Ishikawa (cell line): ENCODE results near the gene DNAH3.

Source experiments
- CEBPB ChIP-seq: IDR thresholded peaks from 2 replicates; pipeline ENCODE4 v1.6.1; 2012
- EGR1 ChIP-seq: IDR thresholded peaks from 2 replicates; pipeline ENCODE4 v1.6.1; 2012
- EP300 ChIP-seq: IDR thresholded peaks from 2 replicates; pipeline ENCODE4 v1.6.1; 2012; ENCODE audit warnings: borderline replicate concordance
- FOXM1 ChIP-seq: IDR thresholded peaks from 2 replicates; pipeline ENCODE4 v1.6.1; 2012; ENCODE audit warnings: low read depth, borderline replicate concordance
- RAD21 ChIP-seq: IDR thresholded peaks from 2 replicates; pipeline ENCODE4 v1.6.1; 2012; ENCODE audit warnings: low read depth
- TCF12 ChIP-seq: IDR thresholded peaks from 2 replicates; pipeline ENCODE4 v1.6.1; 2012; ENCODE audit warnings: low read depth
- TF ChIP-seq, protein P1 (sequence below): IDR thresholded peaks from 2 replicates; pipeline ENCODE4 v1.6.1; 2012; ENCODE audit warnings: low read depth, mild to moderate bottlenecking
- TF ChIP-seq, protein P2 (sequence below): IDR thresholded peaks from 2 replicates; pipeline ENCODE4 v1.6.1; 2012
- TF ChIP-seq, protein P3 (sequence below): IDR thresholded peaks from 2 replicates; pipeline ENCODE4 v1.6.1; 2012

DNA sequence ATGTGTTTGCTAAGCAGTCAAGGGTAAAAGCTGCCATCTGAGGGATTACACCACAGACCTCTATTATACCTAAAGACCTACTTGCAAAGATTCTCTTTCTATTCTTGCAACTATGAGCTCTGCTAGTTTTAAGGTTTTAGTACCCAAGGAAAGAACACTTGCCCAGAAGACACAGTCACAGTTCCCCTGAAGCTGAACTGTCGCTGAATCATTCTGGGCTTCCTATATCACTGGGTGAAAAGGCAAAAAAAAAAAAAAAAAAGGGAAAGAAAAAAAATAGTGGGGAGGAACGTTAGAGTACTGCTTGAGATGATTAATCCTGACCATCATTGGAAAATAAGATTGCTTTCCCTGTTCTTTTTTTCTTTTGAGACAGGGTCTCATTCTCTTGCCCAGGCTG is 212.2 kb downstream of the DNAH3 start:
- no peak for TF ChIP-seq EGR1
- TF ChIP-seq, protein P1, sequence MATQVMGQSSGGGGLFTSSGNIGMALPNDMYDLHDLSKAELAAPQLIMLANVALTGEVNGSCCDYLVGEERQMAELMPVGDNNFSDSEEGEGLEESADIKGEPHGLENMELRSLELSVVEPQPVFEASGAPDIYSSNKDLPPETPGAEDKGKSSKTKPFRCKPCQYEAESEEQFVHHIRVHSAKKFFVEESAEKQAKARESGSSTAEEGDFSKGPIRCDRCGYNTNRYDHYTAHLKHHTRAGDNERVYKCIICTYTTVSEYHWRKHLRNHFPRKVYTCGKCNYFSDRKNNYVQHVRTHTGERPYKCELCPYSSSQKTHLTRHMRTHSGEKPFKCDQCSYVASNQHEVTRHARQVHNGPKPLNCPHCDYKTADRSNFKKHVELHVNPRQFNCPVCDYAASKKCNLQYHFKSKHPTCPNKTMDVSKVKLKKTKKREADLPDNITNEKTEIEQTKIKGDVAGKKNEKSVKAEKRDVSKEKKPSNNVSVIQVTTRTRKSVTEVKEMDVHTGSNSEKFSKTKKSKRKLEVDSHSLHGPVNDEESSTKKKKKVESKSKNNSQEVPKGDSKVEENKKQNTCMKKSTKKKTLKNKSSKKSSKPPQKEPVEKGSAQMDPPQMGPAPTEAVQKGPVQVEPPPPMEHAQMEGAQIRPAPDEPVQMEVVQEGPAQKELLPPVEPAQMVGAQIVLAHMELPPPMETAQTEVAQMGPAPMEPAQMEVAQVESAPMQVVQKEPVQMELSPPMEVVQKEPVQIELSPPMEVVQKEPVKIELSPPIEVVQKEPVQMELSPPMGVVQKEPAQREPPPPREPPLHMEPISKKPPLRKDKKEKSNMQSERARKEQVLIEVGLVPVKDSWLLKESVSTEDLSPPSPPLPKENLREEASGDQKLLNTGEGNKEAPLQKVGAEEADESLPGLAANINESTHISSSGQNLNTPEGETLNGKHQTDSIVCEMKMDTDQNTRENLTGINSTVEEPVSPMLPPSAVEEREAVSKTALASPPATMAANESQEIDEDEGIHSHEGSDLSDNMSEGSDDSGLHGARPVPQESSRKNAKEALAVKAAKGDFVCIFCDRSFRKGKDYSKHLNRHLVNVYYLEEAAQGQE, result no peak
- TF ChIP-seq RAD21, result no peak
- TF ChIP-seq, protein P2, sequence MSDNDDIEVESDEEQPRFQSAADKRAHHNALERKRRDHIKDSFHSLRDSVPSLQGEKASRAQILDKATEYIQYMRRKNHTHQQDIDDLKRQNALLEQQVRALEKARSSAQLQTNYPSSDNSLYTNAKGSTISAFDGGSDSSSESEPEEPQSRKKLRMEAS, result no peak
- TF ChIP-seq TCF12, result no peak
- TF ChIP-seq FOXM1, result no peak
- TF ChIP-seq CEBPB, result no peak
- TF ChIP-seq, protein P3, sequence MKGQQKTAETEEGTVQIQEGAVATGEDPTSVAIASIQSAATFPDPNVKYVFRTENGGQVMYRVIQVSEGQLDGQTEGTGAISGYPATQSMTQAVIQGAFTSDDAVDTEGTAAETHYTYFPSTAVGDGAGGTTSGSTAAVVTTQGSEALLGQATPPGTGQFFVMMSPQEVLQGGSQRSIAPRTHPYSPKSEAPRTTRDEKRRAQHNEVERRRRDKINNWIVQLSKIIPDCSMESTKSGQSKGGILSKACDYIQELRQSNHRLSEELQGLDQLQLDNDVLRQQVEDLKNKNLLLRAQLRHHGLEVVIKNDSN, result no peak
- TF ChIP-seq EP300, result no peak
